A673 (cell line): ENCODE measurements around the gene PPP2R5B. TPM values are rescaled to one million over a fixed set of nuclear protein-coding genes. Genes with fewer than 3 reads are reported as not detected.

Source experiments
- BruUV-seq: library from RNA; stranded (reverse); fragments of 400-500 nt; replicated peaks from 2 replicates; lab custom pipeline; 2021; lab: Mats Ljungman, UMichigan
- CTCF ChIA-PET: fragments of 300-600 bp; sonication (Branson Sonifier 250); formaldehyde crosslinking; loops from one replicate; lab custom pipeline; 2022; ENCODE audit warnings: antibody characterized with exemption; lab: Charles Lee
- POLR2A ChIA-PET: fragments of 300-600 bp; sonication (Branson Sonifier 250); formaldehyde crosslinking; loops from one replicate; lab custom pipeline; 2022; ENCODE audit warnings: antibody characterized with exemption; ENCODE audit not compliant: low non-redundant PET; lab: Charles Lee
- DNase-seq: peaks from one replicate; pipeline ENCODE4 v3.0.0-alpha.2; 2015; ENCODE audit warnings: low spot score
- H3K27ac ChIP-seq: fragments of 200-600 bp; sonication (generic); 2 replicates; pipeline ENCODE4 v1.5.1; 2016; ENCODE audit warnings: mixed run types, low read depth, mild to moderate bottlenecking, mixed read lengths, antibody characterized with exemption, low read length; ENCODE audit not compliant: poor library complexity, severe bottlenecking
- H3K27me3 ChIP-seq: fragments of 200-600 bp; sonication (generic); replicated peaks from 2 replicates; pipeline ENCODE4 v1.6.1; 2017; ENCODE audit warnings: mixed run types, low read depth, mild to moderate bottlenecking, mixed read lengths, antibody characterized with exemption, low read length; ENCODE audit not compliant: insufficient read depth, poor library complexity
- H3K36me3 ChIP-seq: fragments of 200-600 bp; sonication (generic); 2 replicates; pipeline ENCODE4 v1.6.1; 2016; ENCODE audit warnings: mixed run types, mild to moderate bottlenecking, mixed read lengths, antibody characterized with exemption, low read length; ENCODE audit not compliant: insufficient read depth, poor library complexity, severe bottlenecking
- H3K4me1 ChIP-seq: fragments of 200-600 bp; sonication (generic); 2 replicates; pipeline ENCODE4 v1.6.1; 2017; ENCODE audit warnings: mixed run types, mild to moderate bottlenecking, mixed read lengths, antibody characterized with exemption, low read length; ENCODE audit not compliant: insufficient read depth, poor library complexity, severe bottlenecking
- H3K4me3 ChIP-seq: fragments of 200-600 bp; sonication (generic); 2 replicates; pipeline ENCODE4 v1.5.1; 2016; ENCODE audit warnings: low read depth, mixed run types, mild to moderate bottlenecking, mixed read lengths, low read length; ENCODE audit not compliant: poor library complexity, severe bottlenecking
- H3K9me3 ChIP-seq: fragments of 200-600 bp; sonication (generic); 2 replicates; pipeline ENCODE4 v1.6.1; 2016; ENCODE audit warnings: mixed run types, low read depth, mild to moderate bottlenecking, mixed read lengths, antibody characterized with exemption, low read length; ENCODE audit not compliant: poor library complexity, severe bottlenecking
- EZH2 ChIP-seq: fragments of 200-600 bp; sonication (generic); IDR thresholded peaks from 2 replicates; pipeline ENCODE4 v1.6.1; 2017; ENCODE audit warnings: borderline replicate concordance, low read depth, mild to moderate bottlenecking, mixed read lengths, antibody characterized with exemption, low read length; ENCODE audit not compliant: poor library complexity, severe bottlenecking
- intact Hi-C: fragments of 100-400 bp; cut with micrococcal nuclease; formaldehyde crosslinking; loops from one replicate; pipeline ENCODE4 v1.10.0; 2022; ENCODE audit not compliant: unreplicated experiment
- total RNA-seq: library from RNA; stranded (reverse); gene quantifications from 2 replicates; pipeline ENCODE4 v1.2.3, GENCODE V29; 2021
- TF ChIP-seq, protein P1 (sequence below): fragments of 300-800, 200-600 bp; sonication (generic); conservative IDR thresholded peaks from 2 replicates; pipeline ENCODE4 v1.5.1; 2017; ENCODE audit warnings: low read depth, mild to moderate bottlenecking, antibody characterized with exemption, low read length, moderate library complexity, mixed read lengths

PPP2R5B gene
- total RNA-seq, 1 experiment from 2014 or later = 16.1 TPM

DNA sequence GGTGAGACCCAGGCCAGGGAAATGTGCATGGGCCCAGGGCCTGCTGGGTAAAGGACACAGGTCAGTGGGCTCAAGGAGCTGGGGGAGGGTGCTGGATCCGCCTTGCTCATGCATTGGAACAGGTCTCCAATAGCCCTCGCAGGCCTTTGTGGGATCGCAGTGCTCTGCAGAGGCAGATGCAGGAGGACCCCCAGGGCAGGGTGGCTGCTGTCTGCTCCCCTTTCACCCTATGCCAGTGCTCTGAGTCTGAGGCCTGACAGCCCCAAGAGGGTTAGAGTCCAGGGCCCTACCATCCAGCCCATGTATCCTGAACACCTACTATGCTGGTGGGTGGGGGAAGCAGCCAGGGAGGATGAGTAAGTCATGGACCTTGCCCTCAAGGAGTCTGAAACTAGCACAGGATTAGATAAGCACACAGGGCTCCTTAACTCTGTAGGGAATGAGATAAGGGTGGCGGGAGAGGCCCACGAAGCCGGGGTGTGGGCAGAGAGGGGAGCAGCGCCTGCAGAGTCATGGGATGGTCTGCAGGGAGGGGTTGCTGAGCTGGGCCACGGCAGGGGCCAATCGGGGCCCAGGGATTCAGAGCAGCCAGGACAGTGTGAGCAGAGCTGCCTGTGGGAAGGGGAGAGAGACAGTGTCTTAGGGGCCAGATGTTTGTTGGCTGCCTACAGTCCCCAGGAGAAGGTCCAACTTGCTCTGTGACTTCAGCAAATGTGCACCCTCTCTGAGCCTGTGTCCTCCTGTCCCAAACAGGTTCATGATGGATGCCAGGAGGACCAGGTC, 35.6 kb upstream of the PPP2R5B start:
- no peak for DNase-seq
- CTCF ChIA-PET = no interaction called here
- TF ChIP-seq, protein P1, sequence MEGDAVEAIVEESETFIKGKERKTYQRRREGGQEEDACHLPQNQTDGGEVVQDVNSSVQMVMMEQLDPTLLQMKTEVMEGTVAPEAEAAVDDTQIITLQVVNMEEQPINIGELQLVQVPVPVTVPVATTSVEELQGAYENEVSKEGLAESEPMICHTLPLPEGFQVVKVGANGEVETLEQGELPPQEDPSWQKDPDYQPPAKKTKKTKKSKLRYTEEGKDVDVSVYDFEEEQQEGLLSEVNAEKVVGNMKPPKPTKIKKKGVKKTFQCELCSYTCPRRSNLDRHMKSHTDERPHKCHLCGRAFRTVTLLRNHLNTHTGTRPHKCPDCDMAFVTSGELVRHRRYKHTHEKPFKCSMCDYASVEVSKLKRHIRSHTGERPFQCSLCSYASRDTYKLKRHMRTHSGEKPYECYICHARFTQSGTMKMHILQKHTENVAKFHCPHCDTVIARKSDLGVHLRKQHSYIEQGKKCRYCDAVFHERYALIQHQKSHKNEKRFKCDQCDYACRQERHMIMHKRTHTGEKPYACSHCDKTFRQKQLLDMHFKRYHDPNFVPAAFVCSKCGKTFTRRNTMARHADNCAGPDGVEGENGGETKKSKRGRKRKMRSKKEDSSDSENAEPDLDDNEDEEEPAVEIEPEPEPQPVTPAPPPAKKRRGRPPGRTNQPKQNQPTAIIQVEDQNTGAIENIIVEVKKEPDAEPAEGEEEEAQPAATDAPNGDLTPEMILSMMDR = no peak
- no peak for TF ChIP-seq EZH2

DNA sequence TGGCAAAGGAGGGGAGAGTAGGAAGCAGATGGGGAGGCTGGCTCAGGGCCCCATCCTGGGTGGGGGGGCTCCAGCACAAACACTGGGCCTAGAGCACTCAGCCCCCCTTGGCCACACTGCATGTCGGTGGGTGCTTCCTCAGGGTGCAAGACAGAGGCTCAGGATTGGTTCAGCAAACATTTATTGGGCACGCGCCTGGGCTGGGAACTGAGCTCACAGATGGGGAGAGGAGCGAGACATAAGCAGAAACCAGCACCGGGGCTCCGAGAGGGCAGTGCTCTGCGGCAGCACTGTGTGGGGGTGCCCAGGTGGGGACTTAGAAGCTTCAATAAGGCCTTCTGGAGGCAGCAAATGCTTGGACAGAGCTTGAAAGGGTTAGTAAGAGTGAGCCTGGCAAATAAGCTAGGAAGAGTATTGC, 34.0 kb upstream of the PPP2R5B start:
- intact Hi-C loops = no loop called here

More for the DNA sequence above, 35.6 kb upstream of the PPP2R5B start:
- Histone ChIP-seq H3K4me1 (no peaks in the 10 kb centered on the region), H3K9me3 (no peaks in the 10 kb centered on the region), H3K27ac (no peak overlapping the region), H3K27me3 (no peaks in the 10 kb centered on the region), H3K36me3 (no peaks in the 10 kb centered on the region), H3K4me3 (no peak overlapping the region)
- no TSS peak for BruUV-seq
- intact Hi-C loops = no loop called here
- POLR2A ChIA-PET = no interaction called here

GRCh38 chr11:64891215-64891848, 33.2 kb upstream of the PPP2R5B start:
- no peak for DNase-seq
- no peak overlapping the region for H3K4me3 ChIP-seq
- no peak overlapping the region for H3K27ac ChIP-seq
- BruUV-seq = no TSS peak
- no peaks in the 10 kb centered on the region for H3K27me3 ChIP-seq
- TF ChIP-seq EZH2 = no peak
- TF ChIP-seq, protein P1 = no peak
- no peaks in the 10 kb centered on the region for H3K36me3 ChIP-seq
- H3K4me1 ChIP-seq = no peaks in the 10 kb centered on the region
- intact Hi-C loops = no loop called here
- ChIA-PET POLR2A (no interaction called here), CTCF (interaction anchor here (0.8 to 1.1 kb wide), 2 partner anchors 10 to 13 kb away, joined by 3 read pairs; partner anchors contain the start of gene EHD1)
- H3K9me3 ChIP-seq = no peaks in the 10 kb centered on the region

More for the DNA sequence above, 34.0 kb upstream of the PPP2R5B start:
- no peaks in the 10 kb centered on the region for H3K4me1 ChIP-seq
- no peaks in the 10 kb centered on the region for H3K36me3 ChIP-seq
- TF ChIP-seq, protein P1 = no peak
- TF ChIP-seq EZH2 = no peak
- no peak for DNase-seq
- H3K4me3 ChIP-seq = no peak overlapping the region
- BruUV-seq = no TSS peak
- no peak overlapping the region for H3K27ac ChIP-seq
- no peaks in the 10 kb centered on the region for H3K9me3 ChIP-seq
- no peaks in the 10 kb centered on the region for H3K27me3 ChIP-seq
- POLR2A ChIA-PET = no interaction called here
- CTCF ChIA-PET = interaction anchor here (1.1 kb wide), 1 partner anchor 12 kb away, joined by 3 read pairs; the partner anchor contains the start of gene EHD1
